DMS79 treated with DMSO at 0.1 percent for 48 hours (cell line): Measurements from ENCODE around the gene IL20.

ENCODE experiments used
- DNase-seq: peaks from one replicate; lab custom pipeline; 2025; lab: John Stamatoyannopoulos, UW

IL20 gene

DNA sequence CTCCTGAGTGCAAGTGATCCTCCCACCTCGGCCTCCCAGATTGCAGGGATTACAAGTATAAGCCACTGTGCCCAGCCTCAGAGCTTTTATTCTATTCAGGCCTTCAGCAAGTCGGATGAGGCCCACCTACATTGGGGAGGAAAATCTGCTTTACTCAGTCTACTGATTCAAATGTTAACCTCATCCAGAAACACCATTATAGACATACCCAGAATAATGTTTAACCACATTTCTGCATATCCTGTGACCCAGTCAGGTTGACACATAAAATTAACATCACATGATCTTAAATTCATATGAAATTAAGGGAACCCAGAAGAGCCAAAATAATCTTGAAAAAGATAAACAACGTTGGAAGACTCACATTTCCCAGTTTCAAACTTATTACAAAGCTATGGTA lies 14.9 kb downstream of the IL20 start:
- no peak for DNase-seq

DNA sequence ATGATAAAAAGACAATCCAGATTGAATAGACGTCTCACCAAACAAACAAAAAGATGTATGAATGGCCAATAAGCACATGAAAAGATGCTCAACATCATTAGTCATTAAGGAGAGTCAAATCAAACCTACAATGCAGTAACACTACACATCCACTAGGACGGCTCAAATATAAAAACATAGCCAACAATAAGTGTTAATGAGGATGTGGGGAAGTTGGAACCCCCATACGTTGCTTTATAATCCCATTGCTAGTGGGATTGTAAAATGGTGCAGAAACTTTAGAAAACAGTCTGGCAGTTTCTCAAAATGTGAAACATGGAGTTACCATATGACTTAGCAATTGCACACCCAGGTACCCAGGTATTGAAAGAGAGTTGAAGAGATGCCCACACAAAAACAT lies 17.1 kb downstream of the IL20 start:
- DNase-seq = no peak

DNA sequence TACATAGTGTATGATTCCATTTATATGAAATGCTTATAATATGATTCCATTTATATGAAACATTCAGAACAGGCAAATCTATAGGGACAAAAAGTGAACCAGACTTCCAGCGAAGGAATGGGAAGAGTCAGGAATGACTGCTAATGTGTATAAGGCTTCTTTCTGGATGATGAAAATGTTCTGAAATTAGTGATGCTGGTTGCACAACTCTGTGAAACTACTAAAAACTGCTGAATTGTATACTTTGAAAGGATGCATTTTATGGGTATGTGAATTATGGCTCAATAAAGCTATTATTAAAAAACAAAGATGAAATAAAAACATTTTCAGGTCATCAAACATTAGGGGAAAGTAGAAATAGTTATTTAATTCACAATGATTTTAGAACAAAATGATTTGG lies 17.7 kb downstream of the IL20 start:
- no peak for DNase-seq

DNA sequence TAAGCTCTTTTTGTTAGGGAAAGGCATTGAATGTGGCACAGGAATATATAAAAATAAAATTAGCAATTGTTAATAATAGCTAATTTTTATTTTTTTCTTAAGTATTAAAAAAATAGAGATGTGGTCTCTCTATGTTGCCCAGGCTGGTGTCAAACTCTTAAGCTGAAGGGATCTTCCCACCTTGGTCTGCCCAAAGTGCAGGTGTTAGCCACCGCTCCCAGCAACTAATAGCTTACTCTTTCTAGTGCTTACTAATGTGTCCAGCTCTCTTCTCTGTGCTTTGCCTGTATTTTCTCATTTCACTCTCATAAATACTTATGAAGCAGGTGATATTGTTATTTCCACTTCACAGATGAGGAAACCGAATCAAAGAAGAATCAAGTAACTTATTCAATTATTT lies 18.5 kb downstream of the IL20 start:
- no peak for DNase-seq

DNA sequence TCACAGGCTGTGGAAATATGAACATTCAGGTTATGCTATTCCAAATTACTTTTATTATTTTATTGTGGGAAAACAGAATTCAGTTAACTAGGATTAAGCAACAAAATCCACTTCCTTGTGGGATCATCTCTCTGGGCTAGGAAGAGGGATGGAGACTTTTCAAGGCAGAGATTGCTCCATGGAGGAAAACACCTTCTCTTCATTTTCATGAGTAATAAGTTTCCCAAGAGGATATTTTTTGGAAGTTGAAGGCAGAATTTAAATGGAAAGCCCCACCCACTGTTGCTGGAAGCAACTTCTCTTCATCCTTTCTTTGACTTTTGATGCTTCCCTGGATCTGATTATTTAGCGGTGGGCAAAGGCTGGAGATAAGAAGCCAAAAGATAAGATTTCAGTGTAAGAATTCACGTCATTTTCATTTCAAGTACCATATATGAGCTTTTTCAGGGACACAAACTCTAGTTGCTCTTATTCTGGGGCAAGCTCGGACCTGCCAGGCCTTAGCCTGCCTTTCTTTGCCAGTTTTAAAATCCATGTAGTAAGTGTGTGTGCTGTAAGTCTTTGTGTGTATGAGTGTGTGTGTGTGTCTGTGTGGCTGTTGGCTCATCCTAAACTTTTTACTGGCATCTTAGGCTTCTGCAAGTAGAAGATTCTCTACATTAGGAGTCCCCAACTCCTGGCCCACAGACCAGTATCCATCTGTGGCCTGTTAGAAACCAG lies 20.1 kb downstream of the IL20 start:
- peak; percentile 58 for DNase-seq

DNA sequence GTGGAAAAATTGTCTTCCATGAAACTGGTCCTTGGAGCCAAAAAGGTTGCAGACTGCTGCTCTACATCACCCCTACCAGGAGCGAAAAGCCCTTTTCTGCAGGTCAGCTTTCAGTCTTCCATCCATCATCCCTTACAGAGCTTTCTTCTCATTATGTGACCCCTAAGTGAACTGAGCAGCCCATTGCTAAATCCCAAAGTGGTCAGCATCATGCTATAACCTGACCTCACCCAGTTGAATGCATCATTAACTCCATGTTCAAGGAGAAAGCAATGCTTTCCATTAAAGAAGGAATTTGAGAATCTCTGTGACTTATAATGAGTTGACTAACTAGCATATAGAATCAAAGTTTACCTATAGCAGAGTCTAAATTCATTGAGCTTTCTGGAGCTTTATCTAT lies 21.4 kb downstream of the IL20 start:
- DNase-seq = no peak

DNA sequence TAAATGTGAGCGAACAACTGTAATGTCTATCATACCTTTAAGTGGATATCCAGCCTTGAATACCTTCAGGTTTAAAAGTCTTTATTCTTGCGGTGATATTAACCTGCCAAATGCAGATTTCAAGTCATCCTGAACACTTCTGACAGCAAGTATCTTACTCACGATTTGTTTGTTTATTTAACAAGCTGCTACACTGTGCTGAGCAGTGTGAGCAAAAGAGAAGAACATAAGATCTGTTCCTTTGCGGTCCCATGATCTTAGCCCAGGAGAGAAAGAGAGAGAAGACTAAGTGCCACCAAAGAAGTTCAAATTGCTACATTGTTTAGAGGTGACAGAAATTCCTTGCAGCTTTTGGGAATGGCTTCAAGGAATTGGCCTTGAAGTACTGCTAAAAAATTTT lies 22.3 kb downstream of the IL20 start:
- peak; percentile 81 for DNase-seq

DNA sequence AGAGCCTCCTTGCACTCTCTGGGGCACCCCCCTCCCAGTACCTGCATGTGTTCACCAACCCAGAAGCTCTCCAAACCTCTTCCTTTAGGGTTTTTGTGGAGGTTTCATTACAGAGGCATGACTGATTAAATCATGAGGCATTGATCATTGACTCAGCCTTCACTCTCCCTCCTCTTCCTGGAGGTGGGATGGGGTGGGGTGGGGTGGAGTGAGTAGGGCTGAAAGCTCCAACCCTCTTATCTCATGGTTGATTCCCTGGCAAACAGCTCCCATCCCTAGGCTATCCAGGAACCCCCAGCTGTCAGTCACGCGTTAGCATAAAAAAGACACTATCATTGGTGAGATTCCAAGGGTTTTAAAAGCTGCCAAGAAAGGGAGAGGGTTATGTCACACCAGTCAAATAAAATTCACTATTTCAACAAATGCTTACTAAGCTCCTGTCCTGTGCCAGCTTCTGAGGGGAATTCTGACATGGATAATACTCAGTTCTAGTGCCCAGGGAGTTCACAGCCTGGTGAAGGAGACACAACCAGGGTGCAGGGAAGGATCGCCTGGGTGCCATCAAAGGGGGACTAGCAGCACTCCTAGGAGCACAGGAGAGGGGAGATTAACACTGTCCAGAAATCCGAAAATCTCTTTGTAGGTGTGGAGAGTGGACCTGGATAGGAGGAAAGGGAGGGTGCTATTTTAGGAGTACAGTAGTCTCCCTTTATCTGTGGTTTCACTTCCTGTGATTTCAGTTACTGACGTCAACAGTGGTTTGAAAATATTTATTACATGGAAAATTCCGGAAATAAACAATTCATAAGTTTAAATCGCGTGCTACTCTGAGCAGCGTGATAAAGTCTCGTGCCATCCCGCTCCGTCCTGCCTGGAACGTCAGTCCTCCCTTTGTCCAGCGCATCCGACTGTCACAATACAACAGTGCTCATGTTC lies 25.0 kb downstream of the IL20 start:
- DNase-seq = no peak

DNA sequence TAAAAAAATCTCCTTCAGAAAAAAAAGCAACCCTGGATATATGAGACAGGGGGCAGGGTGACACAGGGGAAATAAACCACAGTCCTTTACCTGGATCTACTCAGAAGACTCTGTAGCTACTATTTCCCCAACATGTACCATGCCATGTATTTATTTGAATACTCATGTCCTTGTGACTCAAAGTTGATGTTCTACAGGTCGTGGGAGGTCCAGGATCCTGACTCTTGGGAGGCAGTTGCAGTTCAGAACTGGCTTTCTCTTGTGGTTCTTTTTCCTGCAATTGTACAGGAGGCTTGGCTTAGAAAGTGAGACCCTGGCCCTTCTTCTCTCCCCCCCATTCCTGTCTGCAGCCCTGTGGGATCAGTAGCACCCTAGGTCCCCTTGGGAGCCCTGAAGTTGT lies 26.0 kb downstream of the IL20 start:
- DNase-seq = no peak

DNA sequence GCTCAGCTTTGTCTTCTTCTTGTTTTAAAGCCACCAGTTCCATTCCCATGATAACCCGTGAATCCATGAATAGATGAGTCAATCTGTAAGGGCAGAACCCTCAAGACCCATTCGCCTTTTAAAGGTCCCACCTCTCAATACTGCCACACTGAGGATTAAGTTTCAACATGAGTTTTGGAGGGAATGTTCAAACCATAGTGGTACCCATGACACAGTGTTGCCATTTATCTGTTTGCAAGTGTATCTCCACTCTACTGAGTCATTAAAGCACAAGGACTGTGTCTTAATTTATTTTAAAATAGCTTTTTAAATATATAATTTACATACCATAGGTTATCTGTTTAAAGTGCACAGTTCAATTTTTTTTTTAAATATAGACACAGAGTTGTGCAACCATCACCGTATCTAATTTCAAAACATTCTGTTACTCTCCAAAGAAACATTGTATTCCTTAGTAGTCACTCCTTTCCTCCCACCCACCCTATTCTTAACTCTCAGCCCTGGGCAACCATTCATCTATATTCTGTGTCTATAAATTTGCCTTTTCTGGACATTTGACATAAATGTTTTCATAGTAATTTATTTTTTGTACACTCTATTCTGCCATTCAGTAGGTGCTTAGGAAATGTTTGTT lies 27.0 kb downstream of the IL20 start:
- no peak for DNase-seq

DNA sequence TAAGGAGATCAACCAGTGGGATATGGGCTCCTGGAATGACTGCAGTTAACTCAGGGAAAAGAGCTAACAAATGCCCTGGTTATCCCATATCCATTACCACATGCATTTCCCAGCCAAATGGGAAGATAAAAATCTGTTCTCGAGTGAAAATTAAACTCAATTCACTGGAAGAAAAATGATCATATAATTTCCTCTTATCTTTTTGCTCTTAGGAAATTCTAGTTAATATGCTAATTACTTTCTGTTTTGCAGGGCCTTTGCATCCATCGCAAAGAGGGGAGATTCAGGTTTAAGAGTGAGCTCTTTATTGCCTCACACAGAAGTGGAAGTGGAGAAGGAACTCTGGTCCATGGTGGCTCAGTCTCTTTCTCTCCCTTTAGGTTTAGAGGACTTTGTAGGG lies 28.0 kb downstream of the IL20 start:
- peak; percentile 14 for DNase-seq

DNA sequence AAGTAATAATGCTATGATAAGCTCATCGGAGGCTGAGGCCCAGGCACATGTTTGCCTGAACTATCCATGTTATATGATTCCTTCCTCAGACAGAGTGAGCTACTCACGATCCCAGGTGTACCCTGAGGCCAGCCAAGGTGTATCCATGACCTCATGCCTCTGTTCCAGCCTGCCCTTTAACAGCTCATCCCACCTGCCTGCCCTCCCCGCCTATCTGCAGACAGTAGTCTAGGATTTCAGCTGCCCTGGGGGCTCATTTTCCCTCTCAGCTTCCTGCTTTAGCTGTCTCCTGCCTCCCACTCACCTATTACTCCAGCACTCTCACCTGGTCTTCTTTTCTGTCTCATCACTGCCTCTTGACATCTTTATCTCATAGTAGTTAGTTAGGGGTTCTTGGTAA lies 29.9 kb downstream of the IL20 start:
- DNase-seq = peak; percentile 83

DNA sequence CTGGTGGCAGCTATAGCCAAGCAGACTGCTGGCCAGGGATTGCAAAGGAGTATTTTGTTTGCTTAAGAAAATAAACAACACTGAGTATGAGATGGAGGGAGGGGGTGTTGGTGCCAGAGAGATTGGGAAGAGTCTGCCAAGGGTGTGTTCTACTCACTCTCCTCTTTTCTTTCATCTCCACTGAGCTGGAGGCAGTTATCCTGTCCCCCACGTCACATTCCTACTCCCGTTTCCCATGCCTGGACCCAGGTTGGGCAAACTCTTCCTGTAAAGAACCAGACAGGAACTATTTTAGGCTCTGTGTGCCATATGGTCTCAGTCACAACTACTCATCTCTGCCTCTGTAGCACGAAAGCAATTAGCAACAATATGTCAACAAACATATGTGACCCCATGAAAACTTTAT lies 30.4 kb downstream of the IL20 start:
- peak; percentile 83 for DNase-seq

DNA sequence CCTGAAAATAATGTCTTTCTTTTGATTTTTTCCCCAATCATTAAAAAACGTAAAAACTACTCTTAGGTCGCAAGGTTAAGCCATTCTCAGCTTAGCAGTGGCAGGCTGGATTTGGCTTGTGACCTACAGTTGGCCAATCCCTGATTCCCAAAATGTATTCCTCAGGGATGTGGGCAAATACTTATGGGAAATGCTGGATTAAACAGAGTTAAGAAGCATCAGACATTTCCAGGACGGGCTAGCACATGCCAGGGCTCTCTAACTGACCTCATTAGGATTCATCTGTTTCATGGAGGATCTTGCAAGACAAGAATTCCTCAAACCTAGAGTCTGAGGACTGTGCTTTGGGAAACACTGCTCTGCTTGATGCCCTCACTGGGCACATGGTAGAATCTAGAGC lies 30.8 kb downstream of the IL20 start:
- no peak for DNase-seq

DNA sequence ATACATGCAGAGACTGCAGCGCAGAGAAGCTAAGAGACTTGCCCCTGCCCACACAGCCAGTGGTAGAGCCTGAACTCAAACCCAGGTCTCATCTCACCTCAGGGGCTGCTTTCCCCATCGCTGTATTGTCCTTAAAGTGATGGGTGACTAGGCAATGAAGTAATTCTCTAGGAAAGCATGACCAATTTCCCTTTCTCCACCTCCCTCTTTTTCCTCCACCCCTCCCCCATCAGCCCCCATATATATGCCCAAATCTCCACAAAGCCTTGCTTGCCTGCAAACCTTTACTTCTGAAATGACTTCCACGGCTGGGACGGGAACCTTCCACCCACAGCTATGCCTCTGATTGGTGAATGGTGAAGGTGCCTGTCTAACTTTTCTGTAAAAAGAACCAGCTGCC lies 31.8 kb downstream of the IL20 start, which contains the start of gene IL24:
IL24 (plus strand) TSS at position 269 of the 400 bp plus-strand sequence. CDS start 390 bp downstream, outside the sequence.
- DNase-seq = no peak

DNA sequence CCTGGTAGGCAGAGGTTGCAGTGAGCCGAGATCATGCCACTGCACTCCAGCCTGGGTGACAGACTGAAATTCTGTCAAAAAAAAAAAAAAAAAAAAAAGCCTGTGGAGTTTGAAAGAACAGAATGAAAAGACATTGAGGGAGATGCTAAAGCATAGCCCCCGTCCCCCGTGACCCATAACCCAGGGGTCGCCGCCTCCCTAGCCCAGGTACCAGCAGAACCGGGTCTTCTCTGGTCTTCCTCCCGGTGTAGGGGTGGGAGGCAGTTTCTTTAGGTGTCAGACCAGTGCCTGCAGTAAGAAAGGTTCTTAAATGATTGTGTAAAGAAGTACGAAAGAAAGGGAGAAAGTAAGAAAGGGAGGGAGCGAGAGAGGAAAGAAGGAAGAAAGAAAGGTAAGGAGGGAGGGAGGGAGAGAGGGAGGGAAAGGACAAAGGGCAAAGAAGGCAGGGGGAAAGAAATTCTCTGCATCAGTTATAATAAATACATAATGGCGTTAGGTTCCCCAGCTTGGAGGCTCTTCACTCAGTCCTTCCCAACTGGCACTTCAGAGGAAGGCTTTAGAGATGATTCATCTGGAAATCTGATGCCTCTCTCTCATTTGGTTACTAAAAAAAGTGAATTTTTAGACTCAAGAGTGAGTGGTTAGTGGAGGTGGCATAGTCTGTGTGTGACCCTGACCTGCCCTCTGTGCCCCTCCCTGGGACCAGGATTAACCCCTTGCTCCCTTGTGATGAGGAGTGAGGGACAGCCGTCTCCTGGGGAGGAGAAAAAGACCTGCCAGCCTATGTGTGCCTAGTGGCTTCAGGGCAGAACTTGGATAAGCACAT lies 32.9 kb downstream of the IL20 start:
- DNase-seq = peak; percentile 52

DNA sequence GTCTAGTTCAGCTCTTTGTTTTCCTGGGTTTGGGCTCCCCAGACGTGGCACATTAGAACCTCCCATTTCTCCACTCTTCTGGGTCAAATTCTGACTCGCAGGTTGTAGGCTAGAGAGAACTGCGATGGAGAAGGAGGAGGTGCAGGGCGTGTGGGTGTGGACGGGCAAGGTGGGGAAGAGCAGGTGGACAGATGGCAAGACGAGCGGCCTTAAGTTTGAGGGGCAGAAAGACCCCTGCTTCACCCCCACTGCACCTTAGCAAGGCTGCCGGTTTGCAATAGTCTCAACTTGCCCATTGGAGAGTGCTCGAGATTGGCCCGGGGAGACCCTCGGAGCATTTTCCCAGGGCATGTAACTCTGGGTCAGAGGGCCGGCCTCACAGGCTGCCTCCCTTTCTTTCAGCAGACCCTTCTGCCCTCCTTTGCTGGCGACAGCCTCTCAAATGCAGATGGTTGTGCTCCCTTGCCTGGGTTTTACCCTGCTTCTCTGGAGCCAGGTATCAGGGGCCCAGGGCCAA lies 33.5 kb downstream of the IL20 start:
- no peak for DNase-seq

DNA sequence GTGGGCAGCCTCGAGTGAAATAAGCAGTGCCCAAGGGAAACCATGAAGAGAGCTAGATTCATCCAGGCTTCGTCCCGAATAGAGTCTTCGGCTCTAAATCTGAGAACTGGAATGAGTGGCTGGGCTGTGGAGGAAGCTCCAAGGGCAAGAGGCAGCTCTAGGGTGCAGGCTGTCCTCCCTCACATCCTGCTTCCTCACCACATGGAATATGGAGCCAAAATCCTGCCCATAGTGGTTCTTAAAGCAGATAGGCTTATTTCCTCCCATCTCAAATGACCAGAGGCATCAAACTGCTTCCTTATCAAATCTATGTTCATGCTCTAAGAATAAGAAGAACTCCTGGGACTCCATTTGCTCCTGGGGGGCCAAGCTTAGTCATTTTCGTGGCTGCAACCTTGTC lies 34.3 kb downstream of the IL20 start:
- DNase-seq = no peak

DNA sequence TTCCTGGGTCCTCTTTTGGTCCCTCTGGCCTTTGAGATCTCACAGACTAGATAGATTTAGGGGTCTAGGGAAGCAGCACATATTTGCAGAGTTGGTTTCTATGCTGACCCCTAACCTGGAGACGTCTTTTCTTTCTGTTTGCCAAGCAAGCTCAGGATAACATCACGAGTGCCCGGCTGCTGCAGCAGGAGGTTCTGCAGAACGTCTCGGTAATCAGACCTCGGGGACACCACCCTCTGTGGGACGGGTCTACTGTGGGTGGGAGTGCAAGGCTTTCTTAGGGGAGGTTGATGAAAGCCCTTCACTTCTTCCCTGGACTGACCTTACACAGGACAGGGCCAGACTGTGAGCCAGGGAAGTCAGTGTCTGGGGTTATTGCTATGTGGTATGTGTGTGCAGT lies 34.7 kb downstream of the IL20 start:
- no peak for DNase-seq

DNA sequence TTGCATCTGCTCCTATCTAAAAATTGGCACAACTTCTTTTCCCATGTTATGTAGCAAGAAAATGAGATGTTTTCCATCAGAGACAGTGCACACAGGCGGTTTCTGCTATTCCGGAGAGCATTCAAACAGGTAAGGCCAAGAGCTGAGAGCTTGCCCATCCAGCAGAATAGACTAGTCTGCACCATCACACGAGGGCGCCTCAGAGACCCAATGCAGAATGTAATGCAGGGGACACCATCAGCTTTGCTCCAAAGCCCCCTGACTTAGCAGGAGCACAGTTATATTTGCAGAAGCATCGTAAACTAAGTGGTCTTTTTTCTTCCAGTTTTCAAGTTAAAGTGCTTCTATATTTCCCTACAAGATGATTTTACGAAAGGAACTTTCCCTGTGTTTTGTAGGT lies 36.5 kb downstream of the IL20 start:
- no peak for DNase-seq

DNA sequence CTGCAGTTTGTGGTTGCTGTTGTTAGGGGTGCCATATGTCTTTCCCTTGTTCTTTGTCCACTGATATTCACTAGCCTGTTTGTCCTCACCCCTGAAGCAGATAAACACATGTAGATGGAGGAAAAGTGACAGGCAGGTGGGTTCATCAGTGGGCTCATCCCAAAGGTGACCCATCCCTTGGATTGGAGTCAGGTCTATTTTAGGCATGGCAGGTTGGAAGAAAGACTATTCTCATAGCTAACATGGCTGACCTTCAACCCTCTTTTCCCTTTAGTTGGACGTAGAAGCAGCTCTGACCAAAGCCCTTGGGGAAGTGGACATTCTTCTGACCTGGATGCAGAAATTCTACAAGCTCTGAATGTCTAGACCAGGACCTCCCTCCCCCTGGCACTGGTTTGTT lies 37.3 kb downstream of the IL20 start:
- DNase-seq = no peak

DNA sequence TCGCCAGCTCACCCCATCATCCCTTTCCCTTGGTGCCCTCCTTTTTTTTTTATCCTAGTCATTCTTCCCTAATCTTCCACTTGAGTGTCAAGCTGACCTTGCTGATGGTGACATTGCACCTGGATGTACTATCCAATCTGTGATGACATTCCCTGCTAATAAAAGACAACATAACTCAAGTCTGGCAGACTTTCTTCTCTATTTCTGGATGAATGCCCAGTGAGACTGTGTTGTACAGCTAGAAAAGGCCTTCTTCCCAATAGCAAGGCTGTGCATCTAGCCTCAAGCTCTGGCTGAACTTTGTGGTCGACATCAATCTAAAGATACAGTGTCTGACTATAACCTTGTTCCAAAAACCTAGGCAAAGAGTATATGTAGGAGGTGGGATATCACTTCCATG lies 38.3 kb downstream of the IL20 start:
- no peak for DNase-seq
